HG02885 (cell line): ENCODE results near the gene C1orf94.
"Not testable (repeated sequence)": the region's sequence is repeated elsewhere in the genome, so short reads cannot be mapped to it uniquely, and the experiment has no call there.

Source experiments
- ATAC-seq: cut with Tn5 transposase; IDR thresholded peaks from one replicate; pipeline ENCODE4 v1.9.1; 2021; ENCODE audit warnings: mild to moderate bottlenecking; ENCODE audit not compliant: unreplicated experiment, poor library complexity

Gene C1orf94

GRCh38 chr1:34163792-34164731 is 12.6 kb upstream of the C1orf94 start:
- ATAC-seq = no peak

GRCh38 chr1:34164771-34165391 is 11.8 kb upstream of the C1orf94 start, which contains the start of gene CSMD2:
Gene CSMD2, minus strand, starts transcription at chr1:34165230. Its CDS starts 133 bp downstream, at chr1:34165097.
- ATAC-seq = no peak

- no peak for ATAC-seq
Observed at GRCh38 chr1:34165422-34165921, 11.2 kb upstream of the C1orf94 start.

GRCh38 chr1:34166191-34166624 is 10.5 kb upstream of the C1orf94 start:
- ATAC-seq = no peak

- no peak for ATAC-seq
Observed at GRCh38 chr1:34166625-34167361, 9.9 kb upstream of the C1orf94 start.

- no peak for ATAC-seq
Observed at GRCh38 chr1:34167389-34167788, 9.3 kb upstream of the C1orf94 start.

- no peak for ATAC-seq
Observed at GRCh38 chr1:34175744-34176143, 963 bp upstream of the C1orf94 start.

GRCh38 chr1:34178072-34178471 is 1.4 kb downstream of the C1orf94 start:
- ATAC-seq = no peak

- not testable (repeated sequence) for ATAC-seq
Observed at GRCh38 chr1:34183381-34183780, 6.7 kb downstream of the C1orf94 start.

- no peak for ATAC-seq
Observed at GRCh38 chr1:34186741-34187494, 10.2 kb downstream of the C1orf94 start.

GRCh38 chr1:34188418-34188817 is 11.7 kb downstream of the C1orf94 start:
- ATAC-seq = no peak

- no peak for ATAC-seq
Observed at GRCh38 chr1:34188985-34189384, 12.3 kb downstream of the C1orf94 start.

- ATAC-seq = no peak
Observed at GRCh38 chr1:34190692-34191091, 14.0 kb downstream of the C1orf94 start.

- ATAC-seq = no peak
Observed at GRCh38 chr1:34192621-34193020, 15.9 kb downstream of the C1orf94 start.

GRCh38 chr1:34199927-34200326 is 23.2 kb downstream of the C1orf94 start:
- ATAC-seq = no peak

- ATAC-seq = no peak
Observed at GRCh38 chr1:34212673-34213072, 36.0 kb downstream of the C1orf94 start.

- ATAC-seq = no peak
Observed at GRCh38 chr1:34213956-34214355, 37.2 kb downstream of the C1orf94 start.

GRCh38 chr1:34231441-34231840 is 54.7 kb downstream of the C1orf94 start:
- no peak for ATAC-seq

- no peak for ATAC-seq
Observed at GRCh38 chr1:34235594-34235993, 58.9 kb downstream of the C1orf94 start.

- ATAC-seq = no peak
Observed at GRCh38 chr1:34236089-34236488, 59.4 kb downstream of the C1orf94 start.
